ENCODE results near the gene ZSWIM6.

- TF ChIP-seq CTCF (IDR thresholded peaks at IDR 0.05 in 4 of 5, conservative IDR thresholded peaks at IDR 0.05 in 1 of 5) (no peak), POLR2A (IDR thresholded peaks at IDR 0.05) (no peak)
Measured at GRCh38 chr5:61285531-61285930, 46.5 kb upstream of the ZSWIM6 start.
